ENCODE results near the gene NMBR.
"Not testable (repeated sequence)": the region's sequence is repeated elsewhere in the genome, so short reads cannot be mapped to it uniquely, and the experiment has no call there.

Gene NMBR

DNA sequence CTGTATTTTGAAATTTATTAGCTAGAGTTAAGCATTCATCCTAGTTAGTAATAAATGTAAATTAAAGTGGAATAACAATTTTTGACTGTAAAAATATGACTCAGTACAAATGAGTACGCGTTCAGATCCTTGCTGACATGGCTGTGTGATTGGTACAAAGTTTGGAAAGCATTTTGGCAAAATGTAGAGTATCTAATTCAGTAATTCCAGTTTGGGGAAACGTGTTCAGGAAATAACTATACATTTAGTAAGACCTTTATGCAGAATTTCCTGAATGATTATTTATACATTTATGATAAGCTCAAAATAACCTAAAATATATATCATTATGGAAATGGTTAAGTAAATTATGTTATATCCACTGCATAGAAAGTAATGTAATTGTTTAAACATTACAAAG is 8.2 kb upstream of the NMBR start:
- FAIRE-seq: no peak
- no peak for DNase-seq (ENCODE audit: low spot score)

DNA sequence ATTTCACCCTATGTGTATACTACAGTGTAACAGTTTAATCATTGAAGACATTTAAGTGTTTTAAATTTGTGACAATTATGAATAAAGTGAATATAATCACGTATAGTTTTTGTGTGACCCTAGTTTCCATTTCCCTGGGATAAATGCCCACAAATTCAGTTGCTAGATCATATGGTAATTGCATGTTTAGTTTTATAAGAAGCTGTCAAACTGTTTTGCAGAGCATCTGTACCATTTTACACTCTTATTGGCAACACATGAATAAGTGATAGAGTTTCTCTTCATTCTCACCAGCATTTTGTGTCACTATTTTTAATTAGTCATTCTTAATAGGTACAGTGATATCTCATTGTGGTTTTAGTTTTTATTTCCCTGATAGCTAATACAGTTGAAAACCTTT is 7.4 kb upstream of the NMBR start:
- no peak for FAIRE-seq
- no peak for DNase-seq (ENCODE audit: low spot score)

DNA sequence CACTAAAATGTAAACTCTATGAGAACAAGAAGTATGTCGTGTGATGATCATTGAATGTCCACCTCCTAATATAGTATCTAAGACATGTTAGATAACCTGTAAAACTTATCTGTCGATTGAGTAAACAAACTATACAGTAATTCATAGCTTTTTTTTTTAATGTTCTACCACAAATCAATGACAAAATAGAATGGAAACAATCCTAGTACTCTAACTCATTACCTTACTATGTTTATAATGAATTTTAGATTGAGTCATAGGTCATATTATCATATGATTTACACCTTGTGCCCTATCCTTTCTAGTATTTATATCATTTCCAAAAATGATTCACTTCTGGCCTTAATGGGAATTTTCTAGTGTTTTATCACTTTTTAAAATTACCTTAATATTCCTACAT is 6.3 kb upstream of the NMBR start:
- FAIRE-seq: no peak
- DNase-seq (ENCODE audit: low spot score): no peak

DNA sequence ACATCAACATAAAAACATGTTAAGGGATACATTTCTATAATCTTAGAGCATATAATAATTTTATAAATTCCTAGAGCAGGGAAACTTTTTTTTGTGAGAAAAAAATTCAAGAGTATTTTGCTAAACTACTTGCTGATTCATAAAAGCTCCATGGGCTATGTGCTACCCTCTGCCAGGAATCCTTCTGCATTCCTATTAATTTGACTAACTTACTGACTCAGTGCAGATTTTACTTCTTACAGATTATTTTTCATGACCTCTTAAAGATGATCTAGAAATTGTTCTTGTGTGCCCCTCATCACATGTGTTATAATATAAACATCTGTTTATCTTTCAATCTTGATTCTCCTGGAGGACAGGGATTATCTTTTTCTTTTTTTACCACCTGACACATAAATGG is 5.8 kb upstream of the NMBR start:
- DNase-seq (ENCODE audit: low spot score) (no peak), FAIRE-seq (no peak)

DNA sequence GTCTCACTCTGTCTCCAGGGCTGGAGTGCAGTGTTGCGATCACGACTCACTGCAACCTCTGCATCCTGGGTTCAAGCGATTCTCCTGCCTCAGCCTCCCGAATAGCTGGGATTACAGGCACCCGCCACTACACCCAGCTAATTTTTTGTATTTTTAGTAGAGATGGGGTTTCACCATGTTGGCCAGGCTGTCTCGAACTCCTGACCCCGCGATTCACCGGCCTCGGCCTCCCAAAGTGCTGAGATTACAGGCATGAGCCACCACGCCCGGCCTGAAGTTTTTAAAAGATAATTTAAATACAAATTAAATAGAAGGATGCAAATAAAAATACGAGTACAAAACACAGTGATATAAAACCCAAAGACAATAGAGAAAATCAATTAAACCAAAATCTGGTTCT is 5.4 kb downstream of the NMBR start:
- DNase-seq (ENCODE audit: low spot score): not testable (repeated sequence)

DNA sequence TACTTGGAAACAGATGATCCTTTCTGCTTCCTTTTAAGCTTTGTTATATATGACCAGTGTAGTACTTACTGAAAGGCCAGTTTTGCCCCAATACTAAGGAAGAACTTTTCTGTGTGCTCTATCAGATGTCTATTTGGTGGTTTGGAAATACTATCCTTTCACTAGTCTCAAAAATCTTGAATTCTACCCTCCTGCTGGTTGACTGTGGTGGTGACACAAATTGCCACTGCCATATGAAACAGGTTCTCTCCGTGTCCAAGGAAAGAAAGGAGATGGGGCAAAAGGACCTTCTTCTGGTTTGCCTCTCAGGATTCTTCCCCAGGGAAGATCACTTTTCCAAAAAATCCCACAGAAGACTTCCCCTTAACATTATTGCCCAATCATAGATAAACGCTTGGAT is 8.0 kb downstream of the NMBR start:
- DNase-seq (ENCODE audit: low spot score) (no peak), FAIRE-seq (no peak)

More for the DNA sequence above, 5.4 kb downstream of the NMBR start:
- FAIRE-seq: not testable (repeated sequence)

DNA sequence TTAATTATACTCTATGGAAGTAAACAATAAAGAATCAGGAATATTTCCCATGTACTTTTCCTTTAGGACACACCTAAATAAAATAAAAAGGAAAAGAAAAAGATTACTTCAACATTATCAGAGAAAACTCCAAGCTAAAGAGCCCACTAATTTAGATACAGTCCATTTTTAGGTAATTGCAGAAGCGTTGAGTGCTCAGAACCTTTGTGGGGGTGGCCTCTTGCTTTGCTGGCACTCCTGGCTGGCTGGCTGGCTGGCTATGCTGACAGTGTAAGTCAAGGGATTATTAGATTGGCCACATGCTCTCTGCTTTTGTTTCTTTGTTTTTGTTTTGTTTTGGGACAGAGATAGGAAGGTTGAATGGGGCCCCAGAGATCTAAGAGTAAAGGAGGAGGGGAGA is 14.3 kb downstream of the NMBR start, which contains the start of gene GJE1:
TSS of gene GJE1 (plus strand) at position 301 of the 400 bp plus-strand sequence. CDS start 234 bp downstream, outside the sequence.
- DNase-seq (ENCODE audit: low spot score) (no peak), FAIRE-seq (no peak)

DNA sequence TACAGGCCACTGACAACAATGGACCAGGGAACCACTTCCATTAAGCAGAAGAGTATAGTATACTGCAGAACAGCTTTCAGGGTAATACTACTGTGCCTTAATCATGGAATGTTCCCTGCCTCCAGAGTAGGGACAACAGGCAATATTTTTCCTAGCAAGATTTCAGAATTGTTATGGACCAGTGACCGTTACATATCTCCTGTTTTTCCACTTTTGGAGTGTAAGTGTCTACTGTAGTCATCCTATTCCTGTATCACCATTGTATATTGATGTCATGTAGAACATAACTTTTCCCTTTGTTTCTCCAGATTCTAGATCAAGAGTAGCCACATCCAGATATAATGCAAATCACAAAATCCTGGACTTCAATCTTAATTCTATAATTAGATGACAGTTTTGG is 16.1 kb downstream of the NMBR start:
- DNase-seq (ENCODE audit: low spot score): no peak
- no peak for FAIRE-seq

DNA sequence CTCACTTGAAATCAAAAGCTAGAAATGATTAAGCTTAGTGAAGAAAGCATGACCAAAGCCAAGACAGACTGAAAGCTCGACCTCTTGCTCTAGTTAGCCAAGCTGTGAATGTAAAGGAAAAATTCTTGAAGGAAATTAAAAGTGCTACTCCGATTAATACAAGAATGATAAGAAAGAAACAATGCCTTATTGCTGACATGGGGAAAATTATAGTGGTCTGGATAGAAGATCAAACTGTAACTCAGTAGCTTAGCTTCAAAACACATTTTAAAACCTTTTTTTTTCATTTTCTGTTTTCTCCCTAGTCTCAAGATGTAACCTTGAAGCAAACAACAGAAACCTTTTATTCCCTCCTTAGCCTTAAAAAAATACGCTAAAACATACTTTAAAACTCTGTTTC is 25.6 kb downstream of the NMBR start:
- no peak for FAIRE-seq
- no peak for DNase-seq (ENCODE audit: low spot score)

DNA sequence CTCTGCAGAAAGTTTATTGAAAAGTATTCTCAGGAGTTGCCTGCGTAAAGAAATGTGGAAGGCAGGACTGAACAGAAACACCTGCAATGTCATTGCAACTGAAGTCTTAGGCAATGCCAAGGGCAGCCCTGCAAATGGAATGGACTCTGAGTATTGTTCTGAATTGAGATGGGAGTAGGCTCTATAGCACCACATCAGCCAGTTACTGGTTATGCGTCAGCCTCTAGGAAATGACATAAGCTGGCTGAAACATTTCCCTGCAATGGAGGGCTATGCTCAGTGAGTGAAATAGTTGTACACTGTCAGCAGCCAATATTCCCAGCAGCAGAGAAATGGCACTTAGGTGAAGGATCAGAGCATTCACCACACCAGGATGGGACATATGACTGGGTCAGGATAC is 28.0 kb downstream of the NMBR start:
- FAIRE-seq: no peak
- no peak for DNase-seq (ENCODE audit: low spot score)

DNA sequence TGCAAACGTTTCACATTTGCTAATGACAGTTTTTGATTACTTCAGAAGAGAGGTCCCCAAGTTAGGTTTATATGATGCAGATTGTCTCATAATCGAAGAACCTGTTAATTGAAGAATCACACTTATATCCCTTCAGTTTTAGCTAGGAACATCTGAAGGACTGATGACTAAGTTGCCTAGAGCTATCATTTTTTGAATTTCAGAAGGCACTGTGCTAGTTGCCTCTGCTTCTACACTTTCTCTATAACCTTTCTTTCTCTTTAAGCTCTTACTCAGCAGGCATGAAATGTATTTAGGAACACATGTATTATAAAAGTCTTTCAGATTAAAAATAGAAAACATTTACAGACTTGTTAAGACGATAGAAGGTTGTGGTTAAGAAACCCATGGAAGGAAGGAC is 28.6 kb downstream of the NMBR start:
- no peak for FAIRE-seq

DNA sequence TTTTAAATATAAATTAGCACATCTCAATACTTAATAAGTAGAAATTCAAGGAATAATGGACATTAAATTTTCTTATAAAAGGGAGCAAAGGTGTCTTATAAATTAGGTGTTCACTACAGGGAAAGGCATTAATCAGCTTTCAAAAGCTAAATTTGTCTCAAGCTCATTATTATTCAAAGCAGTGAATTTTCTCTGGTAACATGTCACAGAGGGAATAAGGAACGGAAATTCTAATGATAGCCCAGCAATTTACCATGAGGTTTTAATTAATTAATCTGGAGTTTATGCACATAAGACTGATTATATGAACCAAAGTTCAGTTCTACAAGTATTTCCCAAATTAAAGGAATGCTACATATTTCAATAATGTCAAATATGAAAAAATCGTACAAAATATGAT is 29.6 kb downstream of the NMBR start:
- FAIRE-seq: no peak

More for the DNA sequence above, 28.6 kb downstream of the NMBR start:
- no peak for DNase-seq (ENCODE audit: low spot score)

DNA sequence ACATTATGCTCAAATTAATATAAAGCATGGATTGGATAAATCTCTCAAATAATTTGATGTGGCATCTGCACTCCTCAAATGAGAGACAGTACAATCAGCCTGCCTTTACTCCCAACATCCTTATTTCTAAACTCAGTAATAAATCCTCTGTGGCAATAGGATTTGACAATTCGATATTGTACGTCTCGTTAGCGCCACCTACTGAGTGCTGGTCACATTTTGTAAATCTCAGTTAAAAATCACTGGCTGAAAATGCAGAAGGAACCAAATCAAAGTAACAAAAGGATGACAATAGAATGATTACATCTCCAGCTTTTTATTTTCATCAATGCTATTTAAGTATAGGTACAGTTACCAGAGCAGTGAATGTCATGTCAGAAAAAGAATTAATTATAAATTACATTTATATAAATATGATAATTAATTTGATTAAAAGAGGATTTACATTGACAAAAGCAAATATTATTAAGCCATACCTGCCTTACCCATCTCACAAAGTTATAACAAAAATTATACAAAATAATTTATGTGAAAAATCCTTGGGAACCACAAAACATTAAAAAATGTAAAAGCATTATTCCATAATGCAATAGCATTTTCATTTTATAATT is 34.4 kb downstream of the NMBR start:
- FAIRE-seq: peak; percentile 74
- peak; percentile 60 for DNase-seq (ENCODE audit: low spot score)

More for the DNA sequence above, 29.6 kb downstream of the NMBR start:
- DNase-seq (ENCODE audit: low spot score): no peak

DNA sequence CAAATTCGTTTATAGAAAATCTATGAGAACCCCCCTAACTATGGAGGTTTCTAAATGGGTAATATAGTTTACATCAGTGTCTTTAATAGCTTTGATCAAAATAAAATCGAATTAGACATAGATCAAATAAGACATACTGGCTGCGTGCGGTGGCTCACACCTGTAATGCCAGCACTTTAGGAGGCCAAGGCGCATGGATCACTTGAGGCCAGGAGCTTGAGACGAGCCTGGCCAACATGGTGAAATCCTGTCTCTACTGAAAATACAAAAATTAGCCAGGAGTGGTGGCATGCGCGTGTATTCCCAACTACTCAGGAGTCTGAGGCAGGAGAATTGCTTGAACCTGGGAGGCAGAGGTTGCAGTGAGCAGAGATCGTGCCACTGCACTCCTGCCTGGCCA is 36.1 kb downstream of the NMBR start:
- not testable (repeated sequence) for DNase-seq (ENCODE audit: low spot score); FAIRE-seq

DNA sequence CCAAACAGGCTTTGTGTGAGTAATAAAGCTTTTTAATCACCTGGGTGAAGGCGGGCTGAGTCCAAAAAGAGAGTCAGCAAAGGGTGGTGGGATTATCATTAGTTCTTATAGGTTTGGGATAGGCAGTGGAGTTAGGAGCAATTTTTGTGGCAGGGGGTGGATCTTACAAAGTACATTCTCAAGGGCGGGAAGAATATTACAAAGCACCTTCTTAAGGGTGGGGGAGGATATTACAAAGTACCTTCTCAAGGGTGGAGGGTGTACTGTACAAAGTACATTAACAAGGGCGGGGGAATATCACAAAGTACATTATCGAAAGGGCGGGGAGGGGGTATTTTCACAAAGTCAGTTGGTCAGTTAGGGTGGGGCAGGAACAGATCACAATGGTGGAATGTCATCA is 42.1 kb downstream of the NMBR start:
- DNase-seq (ENCODE audit: low spot score); FAIRE-seq: not testable (repeated sequence)

DNA sequence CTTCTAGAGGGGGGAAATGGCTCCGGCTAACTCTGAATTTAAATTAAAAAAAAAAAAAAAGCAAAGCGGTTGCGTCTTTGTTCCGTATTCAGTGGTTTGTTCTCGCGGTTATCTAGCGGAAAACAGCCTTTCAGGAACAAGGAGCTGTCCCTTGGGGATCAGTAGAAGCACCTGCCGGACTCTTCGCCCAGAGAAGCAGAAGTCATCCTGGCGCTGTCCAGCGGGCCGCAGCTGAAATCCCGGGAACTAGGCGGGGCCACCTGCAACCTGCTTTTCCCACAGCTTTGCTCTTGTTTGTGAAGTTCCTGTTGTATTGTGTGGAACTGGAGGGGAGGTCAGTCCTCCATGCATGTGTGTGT is 58.1 kb downstream of the NMBR start:
- FAIRE-seq (no peak), DNase-seq (ENCODE audit: low spot score) (no peak)

DNA sequence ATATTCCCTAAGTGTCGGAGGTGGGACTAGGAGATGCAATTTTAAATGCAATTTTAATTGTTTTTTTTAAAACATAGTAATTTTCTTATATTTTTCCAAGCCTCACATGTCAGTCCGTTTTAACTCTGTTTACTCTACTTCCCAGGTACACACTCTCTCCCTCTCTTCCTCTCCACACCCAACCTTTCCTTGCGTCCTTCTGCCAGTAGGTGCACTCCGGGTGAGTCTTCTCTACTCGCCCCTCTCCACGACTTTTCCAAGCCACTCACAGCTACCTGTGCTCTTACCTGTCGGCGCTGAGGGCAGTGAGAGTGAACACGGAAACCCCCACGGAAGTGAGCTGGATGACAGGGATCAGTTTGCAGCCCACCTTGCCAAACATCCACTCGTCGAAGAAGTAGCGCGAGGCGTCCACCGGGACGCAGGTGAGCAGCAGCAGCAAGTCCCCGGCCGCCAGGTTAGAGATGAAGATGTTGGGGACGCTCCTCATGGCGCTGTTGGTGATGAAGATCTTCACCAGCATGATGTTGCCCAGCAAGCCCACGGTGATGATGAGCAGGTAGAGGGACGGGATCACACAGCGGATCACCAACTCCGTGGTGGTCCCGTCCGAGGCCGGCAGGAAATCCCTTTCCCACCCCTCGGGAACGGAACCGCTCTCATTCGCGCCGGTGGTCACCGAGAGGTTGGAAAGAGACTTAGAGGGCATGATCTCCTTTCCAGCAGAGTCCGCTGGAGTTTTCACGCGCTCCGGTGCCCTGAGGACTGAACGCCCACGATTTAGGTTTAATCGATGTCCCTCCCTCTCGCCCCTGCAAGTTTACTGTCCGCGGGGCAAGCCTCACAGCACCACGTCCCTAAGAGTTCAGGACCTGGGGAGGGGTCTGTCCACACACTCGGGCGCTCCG is 58.7 kb downstream of the NMBR start:
- FAIRE-seq (no peak), DNase-seq (ENCODE audit: low spot score) (no peak)

DNA sequence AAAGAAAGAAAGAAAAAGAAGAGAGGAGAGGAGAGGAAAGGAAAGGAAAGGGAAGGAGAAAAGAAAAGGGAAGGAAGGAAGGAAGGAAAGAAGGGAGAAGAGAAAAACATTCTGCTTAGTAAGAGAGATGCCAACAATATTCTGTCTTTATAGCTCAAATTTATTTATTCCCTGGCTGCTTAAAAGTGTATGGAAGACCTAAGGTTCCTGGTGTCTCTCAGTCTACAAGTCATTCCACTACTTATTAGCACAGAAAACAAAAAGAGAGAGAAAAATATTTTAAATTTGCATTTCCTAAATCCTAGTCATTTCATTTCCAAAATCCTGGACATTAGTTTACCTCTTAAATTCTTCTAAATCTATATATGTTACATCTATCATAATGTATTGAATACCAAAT is 67.8 kb downstream of the NMBR start:
- DNase-seq (ENCODE audit: low spot score) (no peak), FAIRE-seq (no peak)

DNA sequence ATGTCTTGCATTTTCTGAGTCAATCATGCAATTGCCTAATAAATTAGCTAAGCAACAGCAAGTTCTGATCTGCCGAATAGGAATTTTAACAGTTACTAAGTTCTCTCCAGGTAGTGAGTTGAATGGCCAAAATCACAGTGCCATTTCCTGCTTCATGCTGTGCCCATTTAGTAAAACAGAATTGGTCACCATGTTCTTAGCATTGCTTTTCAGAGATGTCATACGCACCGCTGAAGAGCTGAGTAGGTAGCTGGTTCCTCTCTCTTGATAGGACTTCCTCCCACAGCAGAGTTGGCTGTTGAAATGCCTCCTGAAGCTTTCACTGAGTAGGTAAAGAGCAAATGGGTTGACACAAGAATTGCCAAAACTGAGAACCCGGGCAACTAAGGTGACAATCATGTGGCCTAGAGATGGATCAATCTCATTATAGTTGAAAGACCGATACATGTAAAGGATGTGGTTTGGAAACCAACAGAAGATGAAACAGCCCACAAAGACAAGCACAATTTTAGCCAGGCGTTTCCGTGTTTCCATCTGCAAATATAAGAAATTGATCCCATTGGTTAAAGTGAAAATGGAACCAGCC is 71.3 kb downstream of the NMBR start:
- FAIRE-seq: no peak
- DNase-seq (ENCODE audit: low spot score): no peak

DNA sequence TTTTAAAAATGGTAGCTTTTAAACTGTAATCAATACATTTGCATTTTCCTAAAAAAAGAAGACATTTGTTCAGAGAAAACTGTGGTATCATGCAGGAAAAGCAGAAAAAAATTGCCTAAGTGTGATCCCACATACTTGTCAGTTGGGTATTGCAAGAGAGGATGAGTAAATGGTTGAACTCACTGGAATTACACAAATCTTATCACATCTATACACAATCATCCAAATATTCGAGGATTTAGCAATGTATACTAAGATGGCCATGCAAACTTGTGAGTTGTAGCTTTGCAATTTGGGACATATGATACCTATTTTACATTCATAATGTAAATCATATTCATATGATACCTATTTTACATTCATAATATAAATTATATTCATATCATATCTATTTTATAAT is 72.4 kb downstream of the NMBR start:
- FAIRE-seq (no peak), DNase-seq (ENCODE audit: low spot score) (no peak)

DNA sequence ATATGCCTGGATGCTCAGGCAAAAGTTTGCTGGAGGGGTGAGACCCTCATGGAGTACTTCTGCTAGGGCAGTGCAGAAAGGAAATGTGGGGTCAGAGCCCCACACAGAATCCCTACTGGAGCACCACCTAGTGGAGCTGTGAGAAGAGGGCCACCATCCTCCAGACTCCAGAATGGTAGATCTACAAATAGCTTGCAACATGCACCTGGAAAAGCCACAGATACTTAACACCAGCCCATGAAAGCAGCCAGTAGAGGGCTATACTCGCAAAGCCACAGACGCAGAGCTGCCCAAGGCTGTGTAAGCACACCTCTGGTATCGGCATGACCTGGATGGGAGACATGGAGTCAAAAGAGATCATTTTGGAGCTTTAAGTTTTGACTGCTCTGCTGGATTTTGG is 74.9 kb downstream of the NMBR start:
- FAIRE-seq (no peak), DNase-seq (ENCODE audit: low spot score) (no peak)

DNA sequence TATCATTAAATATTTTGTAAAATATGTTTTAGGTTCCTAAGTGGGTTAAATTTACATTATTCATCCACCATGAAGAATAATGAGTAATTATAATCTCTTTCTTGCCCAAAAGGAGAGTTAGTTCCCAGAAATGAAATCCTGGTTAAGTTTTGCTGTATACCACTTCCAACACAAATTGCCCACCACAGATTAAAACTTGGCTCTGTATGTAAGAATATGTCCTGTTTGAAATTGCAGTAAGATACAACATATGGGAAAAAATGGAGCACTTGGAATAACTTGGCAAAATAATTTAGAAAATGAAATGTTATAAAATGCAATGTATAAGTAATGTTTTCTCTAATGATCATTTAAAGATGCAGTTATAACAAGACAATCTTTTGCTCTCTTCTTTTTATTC is 78.5 kb downstream of the NMBR start:
- FAIRE-seq: no peak
- DNase-seq (ENCODE audit: low spot score): no peak

Data from RCC 7860 (cell line).